GM21786 (cell line): ENCODE results near the gene SLC8A1.
A peak's percentile ranks its signal among the peaks of the same experiment; 100 is the strongest.

Experiments
- ATAC-seq: cut with Tn5 transposase; IDR thresholded peaks from one replicate; pipeline ENCODE4 v1.9.1; 2021; ENCODE audit not compliant: unreplicated experiment

SLC8A1 gene

DNA sequence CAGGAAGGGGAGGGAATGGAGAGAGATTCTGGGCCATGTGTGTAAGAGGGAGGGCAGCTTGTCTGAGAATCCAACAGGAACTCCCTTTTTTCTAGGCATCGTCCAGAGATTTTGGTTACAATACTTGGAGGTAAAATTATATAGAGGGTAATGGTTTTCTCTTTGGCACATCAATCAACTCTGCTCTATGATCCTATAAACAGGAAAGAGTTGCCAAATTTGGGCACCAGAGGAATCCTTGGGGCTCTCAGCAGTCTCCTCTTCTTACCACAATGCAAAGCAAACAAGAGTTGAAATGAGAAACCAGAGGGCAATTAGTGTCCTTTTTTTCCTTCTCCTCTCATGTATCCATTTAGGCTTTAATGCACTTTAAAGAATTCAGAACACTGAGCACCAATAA lies 243.4 kb downstream of the SLC8A1 start:
- ATAC-seq: no peak

DNA sequence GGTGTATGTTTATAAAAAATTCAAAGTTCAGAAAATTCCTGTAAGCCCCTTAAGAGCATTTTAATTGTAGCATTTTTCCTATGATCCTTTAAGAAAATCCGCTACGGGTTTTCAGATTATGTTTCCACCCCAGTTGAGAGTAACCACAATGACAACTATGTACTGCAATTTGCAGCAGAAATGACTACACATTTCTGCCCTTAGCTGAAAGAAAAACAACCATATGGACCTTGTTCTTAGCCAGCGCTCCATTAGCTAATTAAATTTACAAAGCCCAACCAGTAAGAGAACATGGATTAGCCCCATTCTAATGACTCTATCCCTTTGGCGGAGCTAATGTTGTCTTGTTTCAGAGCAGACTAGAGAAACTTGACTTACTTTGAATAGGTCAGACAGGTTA lies 247.6 kb downstream of the SLC8A1 start:
- ATAC-seq: no peak

DNA sequence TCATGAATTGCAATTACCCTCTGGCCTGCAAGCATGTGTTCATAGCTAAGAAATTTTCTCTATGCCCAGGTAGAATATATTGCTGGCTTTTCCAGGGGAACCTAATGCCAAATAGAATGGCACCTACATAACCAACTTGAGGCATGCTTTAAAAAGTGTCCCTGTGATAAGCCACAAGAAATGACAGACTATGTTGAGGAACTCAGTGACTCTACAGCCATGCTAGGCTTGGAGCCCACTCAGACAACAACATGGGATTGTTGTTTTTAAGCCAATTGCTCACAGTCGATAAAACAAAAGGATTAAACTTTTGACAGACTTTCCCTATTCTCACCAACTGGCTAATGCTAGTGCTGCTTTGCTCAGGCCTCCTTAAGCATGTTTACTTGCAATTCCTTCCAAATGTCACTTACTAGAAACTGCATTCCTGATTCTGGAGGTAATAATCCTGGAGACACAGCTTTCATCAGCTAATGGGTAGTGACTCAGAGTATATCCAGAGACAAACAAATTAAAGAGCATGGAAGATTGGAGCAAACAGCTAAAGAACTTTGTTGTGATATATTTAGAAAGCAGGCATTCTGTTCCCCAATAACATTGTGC lies 249.0 kb downstream of the SLC8A1 start:
- ATAC-seq: no peak

DNA sequence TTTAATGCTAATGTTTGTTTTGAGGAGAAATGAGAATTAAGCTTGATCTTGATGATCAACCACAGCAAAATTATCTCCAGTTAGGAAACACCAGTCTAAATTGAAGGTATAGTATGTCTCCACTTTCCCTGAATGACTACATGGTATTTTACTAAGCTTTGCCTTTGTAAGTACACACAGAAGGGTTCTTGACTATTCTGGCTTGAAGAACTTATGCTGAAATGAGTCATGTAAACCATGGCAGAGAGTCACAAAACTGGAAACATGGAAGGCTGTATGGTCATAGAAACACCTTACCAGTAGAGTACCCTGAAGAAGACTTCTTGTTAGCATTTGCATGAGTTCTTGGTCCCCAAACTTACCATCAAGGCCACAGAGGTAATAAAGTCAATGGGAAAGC lies 250.5 kb downstream of the SLC8A1 start:
- no peak for ATAC-seq

DNA sequence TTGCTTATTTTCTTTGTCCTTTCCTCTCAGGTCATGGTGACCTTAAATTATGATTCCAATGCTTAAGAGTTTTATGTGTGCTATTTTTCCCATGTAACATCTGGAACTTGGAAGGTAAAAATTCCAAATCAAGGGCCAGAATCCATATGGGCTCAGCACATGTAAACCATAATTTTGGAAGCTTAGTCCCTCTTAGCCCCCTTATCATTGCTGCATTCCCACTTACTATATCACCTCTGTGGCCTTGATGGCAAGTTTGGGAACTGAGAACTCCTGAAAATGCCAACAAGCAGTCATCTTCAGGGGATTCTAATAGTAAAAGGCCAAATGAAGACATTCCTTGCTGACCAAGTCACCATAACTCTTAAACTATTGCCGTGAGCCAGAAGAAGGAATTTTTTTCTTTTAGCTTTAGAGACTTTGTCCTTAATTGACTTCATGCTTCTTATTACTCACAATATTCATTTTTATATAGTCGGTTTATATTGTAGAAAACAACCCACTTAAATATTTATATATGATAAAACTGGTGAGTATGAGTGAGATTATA lies 251.4 kb downstream of the SLC8A1 start:
- ATAC-seq: no peak

DNA sequence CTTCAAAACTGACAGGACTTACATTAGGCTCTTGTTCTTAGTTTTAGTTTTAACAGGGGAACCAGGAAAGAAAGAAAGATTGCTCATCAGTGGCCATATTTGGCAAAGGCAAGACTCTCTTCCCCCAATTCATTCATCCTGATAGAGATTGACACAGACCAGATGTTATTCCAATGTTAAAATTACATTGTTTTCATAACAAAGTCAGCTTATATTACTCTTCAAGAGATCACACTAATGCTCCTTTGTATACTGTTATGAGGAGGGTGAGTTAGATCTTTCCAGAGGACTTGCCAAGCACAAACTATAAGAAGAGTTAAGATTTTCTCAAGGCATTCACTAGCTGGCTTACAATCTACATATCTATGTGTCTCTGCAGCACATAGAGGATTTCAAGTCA lies 252.1 kb downstream of the SLC8A1 start:
- ATAC-seq: no peak

DNA sequence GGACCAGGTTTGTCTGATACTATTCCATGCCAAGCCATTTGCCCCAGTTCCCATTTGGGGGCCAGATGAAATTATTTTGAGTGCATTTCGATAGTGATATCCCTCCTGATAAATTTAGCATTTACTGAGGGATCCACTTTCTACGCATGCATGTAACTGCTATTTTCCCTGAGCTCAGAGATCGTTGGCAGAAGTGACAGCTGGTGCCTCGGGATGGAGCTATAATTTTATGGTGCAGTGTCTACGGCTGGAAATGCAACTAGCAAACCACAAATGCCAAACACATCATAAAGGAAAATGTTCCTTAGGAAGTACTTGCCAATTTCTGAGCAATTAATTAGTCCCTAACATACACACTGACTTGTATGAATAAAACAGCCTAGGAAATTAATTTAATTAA lies 254.8 kb downstream of the SLC8A1 start:
- no peak for ATAC-seq

DNA sequence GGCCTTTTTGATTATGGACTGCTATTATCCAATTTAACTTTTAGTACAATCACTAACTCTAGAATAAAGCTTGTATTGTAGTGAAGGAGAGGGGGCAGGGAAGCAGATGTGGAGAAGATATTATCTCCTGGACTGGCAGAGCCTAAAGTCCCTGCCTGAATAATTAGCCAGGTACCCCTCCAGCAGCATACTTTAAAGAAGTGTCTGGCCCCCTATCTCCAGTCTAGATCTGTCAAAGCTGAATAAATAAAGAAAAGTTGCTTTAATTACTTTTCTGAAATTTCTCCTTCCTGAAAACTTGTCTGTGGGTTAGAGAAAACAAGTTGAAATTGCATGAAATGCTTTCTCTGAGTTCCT lies 258.2 kb downstream of the SLC8A1 start:
- ATAC-seq: no peak

DNA sequence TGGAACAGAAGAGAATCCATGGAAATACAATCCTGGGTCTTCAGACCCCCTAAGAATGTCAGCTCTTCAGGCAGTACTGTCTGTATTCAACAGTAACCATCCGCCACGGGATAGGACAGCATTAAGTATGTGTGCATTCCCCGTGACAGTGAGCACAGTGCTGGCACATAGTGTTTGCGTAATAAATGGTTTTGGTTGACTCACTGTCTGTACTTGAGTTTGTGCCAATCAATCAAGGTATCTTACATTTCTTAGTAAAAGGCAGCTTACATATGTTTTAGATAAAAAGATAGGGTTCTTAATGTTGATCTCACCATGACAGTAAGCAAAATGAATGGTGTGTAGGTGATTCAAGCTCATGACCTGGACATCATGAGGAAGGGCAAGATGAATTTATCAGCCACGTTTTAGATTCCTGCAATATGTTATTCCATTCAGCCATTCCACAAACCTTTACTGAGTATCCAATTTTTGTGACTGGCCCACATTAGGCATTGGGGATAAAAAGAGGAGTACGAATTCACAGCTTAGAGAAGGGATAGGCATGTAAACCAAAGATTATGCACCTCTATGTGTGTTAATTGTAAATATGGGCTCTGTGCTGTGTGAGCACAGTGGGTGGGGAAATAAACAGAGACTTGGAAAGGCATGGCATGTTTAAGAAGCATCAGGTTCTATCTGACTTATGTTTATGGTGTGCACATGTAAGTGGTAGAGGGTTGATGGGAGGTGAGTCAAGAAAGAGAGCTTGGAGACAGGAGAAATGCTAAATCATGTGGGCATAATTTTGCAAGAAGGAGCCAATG lies 258.8 kb downstream of the SLC8A1 start:
- no peak for ATAC-seq

DNA sequence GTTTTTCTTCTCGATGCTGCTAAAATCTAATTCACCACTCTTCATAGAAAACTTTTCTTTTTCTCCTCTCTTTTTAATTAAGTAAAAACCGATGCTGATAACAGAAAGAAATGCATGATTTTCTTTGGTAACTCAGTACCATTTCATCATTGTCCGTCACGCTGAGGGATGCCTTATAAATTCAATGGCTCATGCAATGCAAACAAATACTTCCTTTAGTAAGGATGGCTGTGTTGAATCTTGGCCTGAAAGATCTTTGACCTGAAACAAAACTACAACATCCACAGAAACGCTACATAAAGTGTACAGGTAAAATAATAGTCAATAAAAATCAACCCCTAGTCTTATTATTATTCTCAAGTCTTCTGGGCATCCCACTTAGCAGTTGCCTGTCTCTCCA lies 261.4 kb downstream of the SLC8A1 start:
- no peak for ATAC-seq

DNA sequence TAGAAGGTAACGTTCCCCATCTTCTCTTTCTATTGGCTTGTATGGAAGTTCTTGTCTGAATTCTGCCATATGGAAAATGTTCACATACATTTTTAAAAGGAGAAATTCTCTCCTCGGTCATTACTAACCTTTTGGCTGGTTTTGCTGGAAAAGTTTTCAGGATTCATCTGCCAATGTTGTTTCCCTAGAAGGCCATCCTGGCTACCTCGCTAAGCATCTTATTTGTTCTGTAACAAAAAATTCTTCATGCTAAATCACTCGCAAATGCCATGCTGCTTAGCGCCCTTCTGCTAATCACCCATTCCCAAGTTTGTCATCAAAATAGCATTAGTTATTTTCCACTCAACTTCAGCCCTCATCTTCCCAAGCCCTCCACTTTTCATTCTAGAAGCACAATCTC lies 262.0 kb downstream of the SLC8A1 start:
- no peak for ATAC-seq

DNA sequence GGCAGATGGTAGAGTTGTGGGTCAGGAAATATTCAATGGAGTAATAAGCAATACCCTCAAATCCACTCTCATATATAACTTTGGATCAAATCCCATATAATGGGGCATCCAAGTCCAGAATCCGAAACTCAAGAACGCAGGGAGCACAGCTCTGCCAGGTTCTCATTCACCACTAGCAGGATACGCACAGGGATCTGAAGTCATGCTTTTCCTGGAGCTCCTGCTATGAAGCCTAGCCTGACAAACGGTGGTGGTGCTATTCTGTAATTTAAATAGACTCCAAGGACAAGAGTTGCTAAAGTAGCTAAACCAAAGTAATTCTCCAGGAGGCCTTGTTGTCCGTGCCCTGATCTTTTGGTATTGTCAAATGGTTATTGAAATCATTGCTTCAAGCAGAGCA lies 264.8 kb downstream of the SLC8A1 start:
- ATAC-seq: no peak

DNA sequence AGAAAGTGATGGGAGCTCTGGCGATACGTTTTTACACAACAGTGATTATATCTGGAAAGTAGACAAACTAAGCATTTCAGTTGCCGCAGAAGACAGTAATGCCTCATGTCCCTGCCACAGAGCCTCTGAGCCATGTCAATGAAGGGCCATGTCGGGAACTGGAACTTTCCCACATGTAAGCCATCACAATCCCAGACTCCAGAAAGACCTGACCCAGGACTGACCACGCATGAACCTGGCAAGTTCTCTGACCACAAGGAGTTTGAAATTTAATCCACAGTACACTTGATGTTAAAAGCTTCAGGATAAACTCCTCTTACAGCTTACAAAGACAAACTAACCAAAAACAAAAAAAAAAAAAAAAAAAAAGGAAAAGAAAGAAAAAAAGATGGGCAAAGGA lies 267.3 kb downstream of the SLC8A1 start:
- ATAC-seq: no peak

DNA sequence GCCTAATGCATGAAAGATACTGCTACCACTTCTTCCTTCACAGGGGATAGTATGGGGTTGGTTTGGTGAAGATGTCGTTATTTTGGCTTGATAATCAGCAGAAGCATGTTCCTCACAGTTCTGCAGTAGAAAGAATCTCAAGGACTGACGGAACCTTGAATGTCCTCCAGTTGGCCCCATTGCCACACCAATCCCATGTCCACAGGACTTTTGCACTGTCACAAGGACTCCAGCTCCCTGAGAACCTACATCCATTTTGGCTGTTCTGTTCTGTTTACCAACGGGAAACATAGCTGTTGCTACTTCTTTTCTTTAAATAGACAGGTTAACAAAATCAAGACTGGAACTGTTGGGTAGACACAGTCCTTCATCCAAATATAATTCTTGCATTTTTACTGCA lies 270.0 kb downstream of the SLC8A1 start:
- ATAC-seq: no peak

DNA sequence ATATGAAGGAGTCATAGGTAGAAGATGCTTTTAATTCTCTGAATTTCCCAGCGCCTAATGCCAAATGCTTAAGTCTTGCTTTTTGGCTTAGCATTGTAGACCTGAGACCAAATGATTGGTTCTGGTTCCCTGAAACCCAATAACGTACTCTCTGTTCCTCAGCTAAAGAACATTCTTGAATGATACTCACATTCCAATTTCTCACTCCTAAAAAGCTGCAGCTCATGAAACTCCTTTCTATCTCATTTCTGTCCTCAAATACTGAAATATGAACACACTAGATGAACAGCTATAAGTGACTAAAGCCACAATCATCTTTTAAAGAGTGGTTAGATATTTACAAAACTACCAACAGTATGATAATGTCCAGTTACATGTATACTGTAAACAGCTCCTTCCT lies 272.1 kb downstream of the SLC8A1 start:
- no peak for ATAC-seq

DNA sequence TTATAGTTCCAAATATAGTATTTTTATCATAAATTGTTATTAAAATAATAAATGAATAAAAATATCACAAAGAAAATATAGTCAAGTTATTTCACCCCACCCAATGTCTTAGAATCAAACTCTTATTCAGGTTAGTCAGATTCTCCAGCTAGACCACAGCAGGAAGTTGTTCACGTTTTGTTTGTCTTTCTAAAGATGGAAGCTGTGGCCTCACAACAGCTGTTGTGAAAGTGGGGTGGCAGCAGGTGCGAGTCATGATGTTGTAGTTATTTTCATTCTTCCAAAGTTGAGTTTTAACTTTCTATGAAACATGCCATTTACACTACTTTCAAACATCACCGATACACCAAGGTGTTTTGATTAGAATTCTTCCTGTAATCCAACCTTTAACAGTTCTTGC lies 272.9 kb downstream of the SLC8A1 start:
- ATAC-seq: peak; percentile 73

DNA sequence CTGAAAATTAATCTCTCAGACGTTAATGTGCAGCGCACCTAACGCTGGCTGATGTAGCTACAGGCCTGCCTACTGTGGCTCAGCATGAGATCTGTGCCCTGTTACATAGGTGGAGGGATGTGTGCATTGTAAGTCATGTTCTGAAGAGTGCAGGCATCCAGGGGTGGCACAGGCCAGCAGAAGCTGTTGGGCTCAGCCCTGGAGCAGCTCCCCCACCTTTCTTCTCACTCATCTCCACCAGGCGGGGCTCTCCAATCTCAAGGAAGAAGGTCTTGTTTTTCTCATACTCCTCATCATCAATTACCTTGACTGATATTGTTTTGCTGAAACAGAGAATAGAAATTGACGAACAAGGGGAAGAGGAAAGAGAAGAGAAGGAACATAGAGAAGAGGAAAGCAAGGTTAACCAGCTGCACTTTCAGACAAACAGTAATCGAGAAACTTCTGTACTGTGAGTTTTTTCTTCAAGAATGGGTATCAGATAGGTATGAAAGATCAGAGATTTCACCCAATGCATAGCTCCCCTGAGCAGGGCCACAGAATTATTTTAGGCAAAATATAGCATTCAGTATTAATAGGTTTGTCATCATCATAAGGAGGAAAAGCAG lies 273.6 kb downstream of the SLC8A1 start:
- ATAC-seq: no peak

DNA sequence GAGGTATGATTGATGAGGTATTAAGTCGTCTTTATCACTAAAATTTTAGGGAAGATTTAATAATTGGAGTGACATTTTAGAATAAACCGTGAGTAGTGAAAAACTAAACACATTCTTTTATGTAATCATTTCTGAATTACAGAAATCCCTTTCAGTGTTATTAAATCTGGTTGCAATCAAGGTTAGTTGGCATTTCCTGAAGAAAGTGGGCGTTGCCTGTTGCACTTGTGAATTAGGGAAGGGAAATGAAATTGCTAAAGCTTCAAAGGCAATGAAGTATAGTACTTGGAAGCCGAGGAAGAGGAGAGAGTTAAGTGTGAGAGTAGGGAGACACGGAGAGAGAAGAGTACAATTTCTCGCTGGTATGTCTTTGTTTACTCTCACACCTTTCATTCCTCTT lies 274.5 kb downstream of the SLC8A1 start:
- ATAC-seq: no peak

DNA sequence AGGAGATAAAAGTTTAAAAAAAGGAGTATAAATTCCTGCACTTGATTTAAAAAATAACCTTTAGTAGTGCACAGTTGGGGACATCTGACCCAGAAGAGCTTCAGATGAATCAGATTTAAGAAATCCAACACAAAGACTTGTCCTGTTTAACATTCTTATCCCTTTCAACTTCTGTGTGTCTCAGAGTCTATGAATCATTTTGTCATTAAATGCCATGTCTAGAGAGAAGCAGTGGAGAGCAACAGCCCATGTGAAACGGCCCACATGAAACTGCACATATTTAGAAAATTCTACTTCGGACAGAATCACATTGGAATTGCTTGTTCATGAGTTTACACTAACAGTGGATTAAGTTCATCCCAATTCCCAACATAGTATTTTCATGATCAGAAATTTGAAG lies 278.6 kb downstream of the SLC8A1 start:
- ATAC-seq: no peak

DNA sequence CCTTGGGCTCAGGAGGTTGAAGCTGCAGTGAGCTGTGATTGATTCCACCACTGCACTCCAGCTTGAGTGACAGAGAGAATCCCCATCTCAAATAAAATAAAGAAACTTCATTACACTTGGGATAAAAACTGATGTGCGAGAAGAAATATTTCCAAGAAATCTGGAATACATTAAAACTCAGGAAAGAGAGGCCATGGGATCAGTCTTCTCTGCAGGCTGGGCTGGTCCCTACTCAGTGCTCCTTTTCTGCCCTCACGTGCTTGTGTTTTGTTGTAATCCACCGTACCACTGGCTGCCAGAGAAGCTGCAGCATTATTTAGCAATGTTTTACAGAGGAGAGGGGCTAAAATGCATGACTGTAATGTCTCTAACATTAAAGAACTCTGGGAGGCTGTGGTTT lies 282.0 kb downstream of the SLC8A1 start:
- ATAC-seq: no peak

DNA sequence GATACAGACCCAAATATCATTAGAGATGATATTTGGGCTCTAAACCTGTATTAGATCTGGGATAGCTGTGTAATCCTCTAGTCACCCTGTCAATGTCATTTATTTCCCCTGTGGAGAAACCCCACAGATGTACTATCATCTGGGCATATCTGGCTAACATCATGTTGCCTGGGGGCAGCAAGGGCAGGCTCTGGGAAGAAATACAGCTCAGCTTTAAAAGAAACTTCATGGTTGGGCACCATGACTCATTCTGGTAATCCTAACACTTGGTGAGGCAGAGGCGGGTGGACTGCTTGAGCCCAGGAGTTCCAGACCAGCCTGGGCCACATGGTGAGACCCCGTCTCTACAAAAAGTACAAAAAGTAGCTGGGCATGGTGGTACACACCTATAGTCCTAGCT lies 282.5 kb downstream of the SLC8A1 start:
- no peak for ATAC-seq

DNA sequence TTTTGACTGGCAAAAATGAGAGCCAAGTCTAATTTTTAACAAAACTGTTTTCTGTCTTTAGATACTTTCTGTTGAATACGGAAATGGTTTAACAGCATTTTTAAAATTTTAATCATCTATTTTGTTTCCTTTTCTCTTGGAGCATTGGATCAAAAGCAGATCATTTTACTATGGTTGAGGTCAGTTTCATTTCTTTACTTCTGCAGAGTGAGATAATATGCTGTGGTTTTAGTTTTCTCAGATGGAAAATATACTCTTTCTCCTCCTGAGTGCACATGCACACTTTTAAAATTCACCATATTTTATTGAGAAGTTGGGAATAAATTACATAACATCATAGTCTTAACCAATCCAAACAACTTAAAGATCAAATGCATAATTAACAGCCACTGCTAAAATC lies 283.3 kb downstream of the SLC8A1 start:
- ATAC-seq: no peak
